H1 (cell line): Measurements from ENCODE around the gene TTC6. TPM values are rescaled to one million over a fixed set of nuclear protein-coding genes. Genes with fewer than 3 reads are reported as not detected.

Experiments used
- CREB1 ChIP-seq: IDR thresholded peaks from 2 replicates; pipeline ENCODE4 v1.6.1; 2012; ENCODE audit warnings: inconsistent platforms
- GTF2F1 ChIP-seq: IDR thresholded peaks from 2 replicates; pipeline ENCODE4 v1.6.1; 2012; ENCODE audit warnings: low read depth, low read length, improper control_type of control experiment, borderline replicate concordance
- SP4 ChIP-seq: IDR thresholded peaks from 2 replicates; pipeline ENCODE4 v1.6.1; 2012; ENCODE audit warnings: low read length, inconsistent platforms
- SUZ12 ChIP-seq: fragments of 200-600 bp; sonication (generic); IDR thresholded peaks from 2 replicates; pipeline ENCODE4 v1.6.1; 2012; ENCODE audit warnings: mild to moderate bottlenecking, inconsistent platforms, low read length, moderate library complexity, mixed read lengths
- polyA plus RNA-seq, 7 experiments: library from polyadenylated mRNA; depleted of rRNA in 3 of 7; stranded (reverse) in 5 of 7; unstranded in 2 of 7; fragments of >200 nt in 5 of 7; fragments of 200-250 nt in 2 of 7; gene quantifications; 1 replicate in 5 of 7; 2 replicates in 1 of 7; 4 replicates in 1 of 7; pipeline versions ENCODE4 v1.2.1 to v1.2.3, GENCODE V29; 2011 to 2013; ENCODE audit warnings: missing spikeins in 2 of 7, mixed read lengths in 2 of 7
- total RNA-seq: library from RNA; stranded (reverse); fragmentation: NEBNext Ultra II Directional; extraction: Animal tissue kit (Norgen Biotek cat#: 25700); gene quantifications from 2 replicates; pipeline ENCODE4 v1.2.1, GENCODE V29; 2021

The TTC6 gene
- total and polyA plus RNA-seq, 2 of the 8 experiments (the other 6 are each of a cell fraction or from before 2014, with no cell fraction given): 0.02 TPM; not detected in 1

- TF ChIP-seq SUZ12 (no peak), SP4 (no peak), CREB1 (no peak), GTF2F1 (no peak)
Measured at GRCh38 chr14:37589715-37590427, 5.6 kb upstream of the TTC6 start (continued).
